Astrocyte (in vitro differentiated cells and primary cell): Measurements from ENCODE around the gene TRPV5. TPM values are rescaled to one million over a fixed set of nuclear protein-coding genes. Genes with fewer than 3 reads are reported as not detected.

Experiments
- DNase-seq: peaks from one replicate; pipeline ENCODE4 v3.0.0-alpha.2; 2010; ENCODE audit warnings: low read depth
- FAIRE-seq: peaks from 2 replicates; lab custom pipeline; 2011; peaks lifted over from hg19 to GRCh38; lab: Jason Lieb, UNC
- H2AFZ ChIP-seq: 2 replicates; pipeline ENCODE4 v1.6.0; 2012; ENCODE audit warnings: low read depth, low read length, inconsistent platforms
- H3K27ac ChIP-seq: 2 replicates; pipeline ENCODE4 v1.5.1; 2011; ENCODE audit warnings: low read depth, low read length, inconsistent platforms
- H3K27me3 ChIP-seq: 2 replicates; pipeline ENCODE4 v1.6.0; 2011; ENCODE audit warnings: low read length, inconsistent platforms; ENCODE audit not compliant: insufficient read depth
- H3K36me3 ChIP-seq: 2 replicates; pipeline ENCODE4 v1.5.1; 2011; ENCODE audit warnings: low read length, inconsistent platforms; ENCODE audit not compliant: insufficient read depth
- H3K4me1 ChIP-seq: 2 replicates; pipeline ENCODE4 v1.5.1; 2011; ENCODE audit warnings: low read length, inconsistent platforms; ENCODE audit not compliant: insufficient read depth
- H3K4me2 ChIP-seq: 2 replicates; pipeline ENCODE4 v1.6.0; 2012; ENCODE audit warnings: low read length, inconsistent platforms
- H3K4me3 ChIP-seq: 2 replicates; pipeline ENCODE4 v1.5.1; 2011; ENCODE audit warnings: low read depth, mild to moderate bottlenecking, low read length, inconsistent platforms; ENCODE audit not compliant: insufficient read depth
- H3K79me2 ChIP-seq: 2 replicates; pipeline ENCODE4 v1.6.0; 2012; ENCODE audit warnings: mild to moderate bottlenecking, low read length, inconsistent platforms; ENCODE audit not compliant: insufficient read depth
- H3K9ac ChIP-seq: 2 replicates; pipeline ENCODE4 v1.6.0; 2012; ENCODE audit warnings: mild to moderate bottlenecking, low read length, inconsistent platforms
- H3K9me3 ChIP-seq: 2 replicates; pipeline ENCODE4 v1.5.1; 2012; ENCODE audit warnings: low read depth, mild to moderate bottlenecking, low read length, inconsistent platforms; ENCODE audit not compliant: insufficient read depth
- H4K20me1 ChIP-seq: 2 replicates; pipeline ENCODE4 v1.6.0; 2012; ENCODE audit warnings: low read length, inconsistent platforms; ENCODE audit not compliant: insufficient read depth
- H3K27ac Mint-ChIP-seq: one replicate; pipeline ENCODE4 v1.8.0; 2021; ENCODE audit warnings: mild to moderate bottlenecking, mixed read lengths; ENCODE audit not compliant: unreplicated experiment
- H3K27me3 Mint-ChIP-seq: one replicate; pipeline ENCODE4 v1.8.0; 2021; ENCODE audit warnings: low read depth, mixed read lengths; ENCODE audit not compliant: unreplicated experiment
- H3K36me3 Mint-ChIP-seq: one replicate; pipeline ENCODE4 v1.8.0; 2021; ENCODE audit warnings: low read depth, mixed read lengths; ENCODE audit not compliant: unreplicated experiment
- H3K4me1 Mint-ChIP-seq: one replicate; pipeline ENCODE4 v1.8.0; 2021; ENCODE audit warnings: low read depth, mixed read lengths; ENCODE audit not compliant: unreplicated experiment
- H3K4me3 Mint-ChIP-seq: one replicate; pipeline ENCODE4 v1.8.0; 2021; ENCODE audit warnings: mild to moderate bottlenecking, moderate library complexity, mixed read lengths; ENCODE audit not compliant: unreplicated experiment
- H3K9me3 Mint-ChIP-seq: one replicate; pipeline ENCODE4 v1.8.0; 2021; ENCODE audit warnings: mild to moderate bottlenecking, mixed read lengths; ENCODE audit not compliant: unreplicated experiment
- CTCF ChIP-seq: IDR thresholded peaks from 2 replicates; pipeline ENCODE4 v1.5.1; 2011; ENCODE audit warnings: low read depth, mild to moderate bottlenecking, inconsistent platforms, low read length, moderate library complexity; ENCODE audit not compliant: insufficient read depth
- EZH2 ChIP-seq: IDR thresholded peaks from 2 replicates; pipeline ENCODE4 v1.6.1; 2012; ENCODE audit warnings: mild to moderate bottlenecking, low read length, inconsistent platforms; ENCODE audit not compliant: insufficient read depth
- total RNA-seq: library from RNA; stranded (reverse); gene quantifications from 2 replicates; pipeline ENCODE4 v1.2.1, GENCODE V29; 2021

Gene TRPV5
- total RNA-seq, 1 donor from 2014 or later = not detected

GRCh38 chr7:142874409-142874808 is 59.1 kb downstream of the TRPV5 start:
- DNase-seq = no peak
- H3K4me1 ChIP-seq = no peaks in the 10 kb centered on the region

GRCh38 chr7:142873871-142874270 is 59.7 kb downstream of the TRPV5 start:
- FAIRE-seq = no peak

More at GRCh38 chr7:142874409-142874808, 59.1 kb downstream of the TRPV5 start:
- Histone ChIP-seq H3K9ac (no peak overlapping the region), H3K79me2 (no peaks in the 10 kb centered on the region), H3K4me3 (no peak overlapping the region), H3K27ac (no peak overlapping the region), H3K9me3 (no peaks in the 10 kb centered on the region), H3K36me3 (no peaks in the 10 kb centered on the region), H3K4me2 (no peak overlapping the region), H3K27me3 (peaks cover 4% of the 10 kb centered on the region), H4K20me1 (no peaks in the 10 kb centered on the region), H2AFZ (no peak overlapping the region)
- H3K4me1 Mint-ChIP-seq = no peaks in the 10 kb centered on the region
- TF ChIP-seq EZH2 (no peak), CTCF (no peak)
- H3K4me3 Mint-ChIP-seq = no peak overlapping the region
- peaks cover 12% of the 10 kb centered on the region for H3K9me3 Mint-ChIP-seq
- H3K27me3 Mint-ChIP-seq = peaks cover 44% of the 10 kb centered on the region
- H3K36me3 Mint-ChIP-seq = peaks cover 9% of the 10 kb centered on the region
- no peak for FAIRE-seq
- H3K27ac Mint-ChIP-seq = no peak overlapping the region

More at GRCh38 chr7:142873871-142874270, 59.7 kb downstream of the TRPV5 start:
- Mint-ChIP-seq H3K27ac (no peak overlapping the region), H3K36me3 (peaks cover 9% of the 10 kb centered on the region), H3K4me1 (no peaks in the 10 kb centered on the region), H3K27me3 (peaks cover 39% of the 10 kb centered on the region), H3K9me3 (peaks cover 12% of the 10 kb centered on the region), H3K4me3 (no peak overlapping the region)
- H3K4me3 ChIP-seq = no peak overlapping the region
- no peak overlapping the region for H3K27ac ChIP-seq
- no peak overlapping the region for H3K4me2 ChIP-seq
- no peaks in the 10 kb centered on the region for H3K4me1 ChIP-seq
- no peaks in the 10 kb centered on the region for H3K9me3 ChIP-seq
- H3K27me3 ChIP-seq = peaks cover 2% of the 10 kb centered on the region
- H2AFZ ChIP-seq = no peak overlapping the region
- DNase-seq = no peak
- no peak for TF ChIP-seq EZH2
- TF ChIP-seq CTCF = no peak
- H3K79me2 ChIP-seq = no peaks in the 10 kb centered on the region
- H3K9ac ChIP-seq = no peak overlapping the region
- H3K36me3 ChIP-seq = no peaks in the 10 kb centered on the region
- H4K20me1 ChIP-seq = no peaks in the 10 kb centered on the region
